ENCODE results near the gene RUNX2.

DNA sequence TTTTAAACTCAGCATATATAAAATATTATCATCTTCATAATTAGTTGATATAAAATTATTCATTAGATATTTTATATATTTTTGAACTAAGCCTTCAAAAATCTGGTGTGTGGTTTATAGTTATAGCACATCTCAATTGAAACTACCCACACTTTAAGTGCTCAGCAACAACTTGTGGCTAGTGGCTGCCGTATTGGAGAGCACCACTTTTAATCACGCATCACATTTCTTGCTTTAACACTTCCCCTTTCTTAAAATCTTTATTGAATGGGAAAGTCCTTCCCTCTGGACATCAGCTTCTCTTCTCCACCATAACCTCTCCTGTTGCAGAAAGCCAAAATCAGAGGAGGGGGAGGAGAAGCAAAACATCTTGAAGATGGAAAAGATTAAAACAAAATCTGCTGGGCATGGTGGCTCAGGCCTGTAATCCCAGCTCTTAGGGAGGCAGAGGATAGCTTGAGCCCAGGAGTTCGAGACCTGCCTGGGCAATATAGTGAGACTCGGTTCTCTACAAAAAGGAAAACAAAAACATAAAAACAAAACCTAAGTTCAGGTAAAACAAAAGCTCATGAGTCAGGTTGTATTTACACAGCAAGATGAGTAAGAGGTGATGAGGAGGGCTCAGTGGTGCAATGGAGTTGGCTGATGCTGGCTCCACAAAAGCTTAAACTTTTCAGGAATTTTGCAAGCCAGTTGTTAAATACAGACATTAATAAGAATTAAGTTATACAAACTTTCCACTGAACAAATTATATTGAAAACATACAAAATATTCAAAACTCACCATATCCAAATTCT, 286.6 kb downstream of the RUNX2 start:
- TF ChIP-seq POLR2A (IDR thresholded peaks at IDR 0.05; ENCODE audit: low read depth, low read length) (no peak), POLR2AphosphoS5 (IDR thresholded peaks at IDR 0.05; ENCODE audit: low read depth, low read length) (no peak)
